HepG2 (cell line): ENCODE data around the gene FUT8. TPM values are rescaled to one million over a fixed set of nuclear protein-coding genes. Genes with fewer than 3 reads are reported as not detected.

Source experiments
- ATAC-seq: fragments of 200-7000 bp; cut with Tn5 transposase; 3 replicates; pipeline ENCODE4 v1.9.1; 2020; ENCODE audit warnings: mild to moderate bottlenecking, moderate library complexity
- BruUV-seq: library from RNA; stranded (reverse); fragments of 400-500 nt; replicated peaks from 2 replicates; lab custom pipeline; 2021; lab: Mats Ljungman, UMichigan
- CTCF ChIA-PET: fragments of 300-600 bp; formaldehyde crosslinking; extraction: SDS; loops from one replicate; lab custom pipeline; 2021; ENCODE audit warnings: low total read pairs, inconsistent platforms, low intra/inter-chr PET ratio; lab: Yijun Ruan, JAX
- POLR2A ChIA-PET: fragments of 350-600 bp; sonication (Branson Sonifier 250); formaldehyde crosslinking; loops from one replicate; lab custom pipeline; 2020; ENCODE audit warnings: antibody characterized with exemption, inconsistent platforms; lab: Yijun Ruan, JAX
- DNase-seq: peaks from one replicate; pipeline ENCODE4 v3.0.0-alpha.2; 2015; ENCODE audit warnings: low spot score
- FAIRE-seq: peaks from 3 replicates; lab custom pipeline; 2011; peaks lifted over from hg19 to GRCh38; lab: Jason Lieb, UNC
- H2AFZ ChIP-seq: one replicate; pipeline ENCODE4 v1.6.1; 2011; ENCODE audit warnings: low read length, inconsistent platforms
- H3K27ac ChIP-seq: fragments of 300-600 bp; 3 replicates; pipeline ENCODE4 v1.8.0; 2011; ENCODE audit warnings: mixed run types, mild to moderate bottlenecking, mixed read lengths, low read length, inconsistent platforms; ENCODE audit not compliant: insufficient read depth; ENCODE audit errors: extremely low read length
- H3K27me3 ChIP-seq, 2 experiments: fragments of 200-600 bp in 1 of 2; 2 replicates in 1 of 2; 3 replicates in 1 of 2; pipeline versions ENCODE4 v1.6.0 to v1.8.0; 2011; ENCODE audit warnings: low read length in 2 of 2, mild to moderate bottlenecking in 2 of 2, moderate library complexity in 2 of 2, inconsistent platforms in 1 of 2; ENCODE audit not compliant: insufficient read depth in 2 of 2, control insufficient read depth in 1 of 2
- H3K36me3 ChIP-seq, 2 experiments: fragments of 200-600 bp in 1 of 2; replicated peaks in 1 of 2; 2 replicates in 1 of 2; 3 replicates in 1 of 2; pipeline versions ENCODE4 v1.5.1 to v1.8.0; 2011; ENCODE audit warnings: low read length in 2 of 2, inconsistent platforms in 1 of 2; ENCODE audit not compliant: insufficient read depth in 2 of 2, control insufficient read depth in 1 of 2
- H3K4me1 ChIP-seq: 2 replicates; pipeline ENCODE4 v1.5.1; 2012; ENCODE audit warnings: low read length, inconsistent platforms; ENCODE audit not compliant: insufficient read depth
- H3K4me2 ChIP-seq: 2 replicates; pipeline ENCODE4 v1.6.0; 2011; ENCODE audit warnings: low read depth, low read length, inconsistent platforms
- H3K4me3 ChIP-seq, 3 experiments: fragments of 200-600 bp in 1 of 3; sonication (generic), shearing (Covaris generic) in 1 of 3; replicated peaks in 1 of 3; 2 replicates each; pipeline ENCODE4 v1.5.1; 2011 to 2016; ENCODE audit warnings: low read length in 3 of 3, inconsistent platforms in 2 of 3, low read depth in 2 of 3, mild to moderate bottlenecking in 2 of 3, control low read depth in 1 of 3, mixed read lengths in 1 of 3; ENCODE audit not compliant: insufficient read depth in 1 of 3
- H3K79me2 ChIP-seq: one replicate; pipeline ENCODE4 v1.6.1; 2011; ENCODE audit warnings: low read length, inconsistent platforms; ENCODE audit not compliant: insufficient read depth
- H3K9ac ChIP-seq: 2 replicates; pipeline ENCODE4 v1.6.0; 2011; ENCODE audit warnings: mild to moderate bottlenecking, low read depth, low read length, inconsistent platforms; ENCODE audit not compliant: insufficient read depth
- H3K9me3 ChIP-seq: 2 replicates; pipeline ENCODE4 v1.5.1; 2012; ENCODE audit warnings: mild to moderate bottlenecking, low read length
- H4K20me1 ChIP-seq: 2 replicates; pipeline ENCODE4 v1.6.0; 2011; ENCODE audit warnings: inconsistent platforms, mild to moderate bottlenecking, low read length, moderate library complexity; ENCODE audit not compliant: insufficient read depth
- CHD4 ChIP-seq: fragments of 200-600 bp; sonication (generic); IDR thresholded peaks from 2 replicates; pipeline ENCODE4 v1.7.0; 2017; ENCODE audit warnings: mild to moderate bottlenecking, low read length, borderline replicate concordance
- ELF4 ChIP-seq: sonication (generic); formaldehyde crosslinking; IDR thresholded peaks from 2 replicates; pipeline ENCODE4 v1.5.0; 2020; ENCODE audit warnings: missing genetic modification reagents, mild to moderate bottlenecking, moderate library complexity, borderline replicate concordance
- FOXA1 ChIP-seq, 2 experiments: fragments of 450-650 bp in 1 of 2; sonication (generic) in 1 of 2; formaldehyde crosslinking in 1 of 2; IDR thresholded peaks; 2 replicates each; pipeline versions ENCODE4 v1.4.0 to v1.6.1; 2016 to 2020; ENCODE audit warnings: missing genetic modification reagents in 1 of 2
- GATA4 ChIP-seq: sonication (generic); IDR thresholded peaks from 2 replicates; pipeline ENCODE4 v1.6.1; 2016; ENCODE audit warnings: antibody characterized with exemption, low read depth, borderline replicate concordance
- HNRNPUL1 ChIP-seq: fragments of 200-400 bp; formaldehyde crosslinking; IDR thresholded peaks from 2 replicates; pipeline ENCODE4 v1.6.1; 2017; ENCODE audit warnings: low read depth, mild to moderate bottlenecking, low read length, moderate library complexity
- JARID2 ChIP-seq: sonication (generic); formaldehyde crosslinking; IDR thresholded peaks from 2 replicates; pipeline ENCODE4 v1.8.1; 2023; ENCODE audit warnings: missing genetic modification reagents, inconsistent platforms; ENCODE audit not compliant: insufficient replicate concordance
- NFYC ChIP-seq: IDR thresholded peaks from 2 replicates; pipeline ENCODE4 v1.6.1; 2016; ENCODE audit warnings: missing genetic modification reagents, missing compliant biosample characterization
- SCMH1 ChIP-seq: sonication (generic); formaldehyde crosslinking; IDR thresholded peaks from 2 replicates; pipeline ENCODE4 v1.9.0; 2021; ENCODE audit warnings: missing genetic modification reagents, mild to moderate bottlenecking, borderline replicate concordance
- SIX1 ChIP-seq: sonication (generic); formaldehyde crosslinking; IDR thresholded peaks from 2 replicates; pipeline ENCODE4 v1.4.0; 2020; ENCODE audit warnings: missing genetic modification reagents, borderline replicate concordance
- THAP11 ChIP-seq: IDR thresholded peaks from 2 replicates; pipeline ENCODE4 v1.6.1; 2016; ENCODE audit warnings: missing biosample characterization, missing genetic modification reagents
- ZC3H13 ChIP-seq: sonication (generic); formaldehyde crosslinking; IDR thresholded peaks from 2 replicates; pipeline ENCODE4 v1.8.1; 2023; ENCODE audit warnings: mild to moderate bottlenecking, missing genetic modification reagents, moderate library complexity
- ZEB1 ChIP-seq: IDR thresholded peaks from 2 replicates; pipeline ENCODE4 v1.6.1; 2012; ENCODE audit warnings: mild to moderate bottlenecking, low read depth, inconsistent platforms; ENCODE audit not compliant: insufficient replicate concordance
- ZFP1 ChIP-seq: IDR thresholded peaks from 2 replicates; pipeline ENCODE4 v1.6.1; 2016
- ZNF30 ChIP-seq: sonication (generic); formaldehyde crosslinking; IDR thresholded peaks from 2 replicates; pipeline ENCODE4 v1.5.0; 2020; ENCODE audit warnings: mild to moderate bottlenecking, missing genetic modification reagents
- ZNF33A ChIP-seq: sonication (generic); formaldehyde crosslinking; IDR thresholded peaks from 2 replicates; pipeline ENCODE4 v1.5.1; 2020; ENCODE audit warnings: missing genetic modification reagents, mild to moderate bottlenecking, moderate library complexity, borderline replicate concordance
- ZNF546 ChIP-seq: sonication (generic); formaldehyde crosslinking; conservative IDR thresholded peaks from 2 replicates; pipeline ENCODE4 v1.8.1; 2023; ENCODE audit warnings: mild to moderate bottlenecking, missing genetic modification reagents
- ZZZ3 ChIP-seq: sonication (generic); formaldehyde crosslinking; IDR thresholded peaks from 2 replicates; pipeline ENCODE4 v1.4.0; 2020; ENCODE audit warnings: missing genetic modification reagents, mild to moderate bottlenecking, borderline replicate concordance
- WGBS: methylation state at CpG from one replicate; pipeline ENCODE4 v1.1.6; 2017; ENCODE audit warnings: low lambda C conversion rate; 5-methylcytosine and 5-hydroxymethylcytosine counted together
- in situ Hi-C: cut with HindIII; loops from 2 replicates; pipeline ENCODE4 v1.10.0; 2017; ENCODE audit warnings: low pct_unique_long_range_greater_than_20kb; ENCODE audit not compliant: extremely low pct_ligation_motif_present
- intact Hi-C: fragments of 100-400 bp; cut with micrococcal nuclease; formaldehyde crosslinking; loops from one replicate; pipeline ENCODE4 v1.10.0; 2022; ENCODE audit not compliant: unreplicated experiment
- polyA plus RNA-seq, 8 experiments: library from polyadenylated mRNA; depleted of rRNA in 3 of 8; stranded (reverse) in 7 of 8; unstranded in 1 of 8; fragments of >200 nt; fragmentation: Illumina TruSeq in 4 of 8; extraction: Trizol in 4 of 8; gene quantifications; 2 replicates each; pipeline versions ENCODE4 v1.2.1 to v1.2.3, GENCODE V29; 2011 to 2016; ENCODE audit warnings: low read depth in 4 of 8, missing spikeins in 1 of 8, mixed read lengths in 1 of 8; ENCODE audit not compliant: insufficient read depth in 1 of 8
- total RNA-seq, 5 experiments: library from RNA; depleted of rRNA; stranded (reverse); fragments of >200 nt; fragmentation: Illumina TruSeq; extraction: Trizol; gene quantifications; 2 replicates each; pipeline ENCODE4 v1.2.3, GENCODE V29; 2016; ENCODE audit warnings: low read depth in 1 of 5
- TF ChIP-seq, protein P1 (sequence below): sonication (generic); formaldehyde crosslinking; IDR thresholded peaks from 2 replicates; pipeline ENCODE4 v1.5.0; 2020; ENCODE audit warnings: missing genetic modification reagents, mild to moderate bottlenecking, borderline replicate concordance
- TF ChIP-seq, protein P2 (sequence below): sonication (generic); formaldehyde crosslinking; conservative IDR thresholded peaks from 2 replicates; pipeline ENCODE4 v1.4.0; 2020; ENCODE audit warnings: missing genetic modification reagents

FUT8 gene
- total and polyA plus RNA-seq, 2 of the 13 experiments (the other 11 are each of a cell fraction or from before 2014, with no cell fraction given): 9.3 to 17.5 TPM

DNA sequence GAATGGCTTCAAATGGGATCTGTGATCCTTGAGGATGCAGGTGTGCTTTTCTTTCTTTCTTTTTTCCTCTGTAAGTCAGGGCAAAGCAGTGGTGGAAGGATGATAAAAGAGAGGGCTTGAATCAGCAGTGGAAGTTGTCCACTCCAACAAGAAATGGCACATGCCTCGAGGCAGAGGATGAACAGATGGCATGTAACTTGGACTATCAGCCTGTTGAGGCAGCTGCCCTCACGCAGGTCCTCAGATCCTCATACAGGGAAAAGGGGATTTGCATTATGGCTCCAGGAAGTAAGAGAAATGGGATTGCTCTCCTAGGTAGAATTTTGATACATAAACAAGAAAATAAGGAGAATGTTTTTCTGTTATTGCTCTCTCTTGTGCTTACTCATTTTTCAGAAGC, 368.0 kb downstream of the FUT8 start:
- DNase-seq (no peak), ATAC-seq (no peak), FAIRE-seq (no peak)
- H3K9me3 ChIP-seq: no peaks in the 10 kb centered on the region
- intact Hi-C loops: no loop called here
- H3K27ac ChIP-seq: no peak overlapping the region
- ChIA-PET CTCF (no interaction called here), POLR2A (no interaction called here)
- H3K9ac ChIP-seq: no peak overlapping the region
- 3% methylated on average over 2 of the region's 2 CpGs for WGBS
- H3K27me3 ChIP-seq: no peaks in the 10 kb centered on the region
- no peaks in the 10 kb centered on the region for H3K4me1 ChIP-seq
- H2AFZ ChIP-seq: no peak overlapping the region
- BruUV-seq: no TSS peak
- no peaks in the 10 kb centered on the region for H3K36me3 ChIP-seq
- no peak overlapping the region for H3K4me3 ChIP-seq
- no peak overlapping the region for H3K4me2 ChIP-seq
- in situ Hi-C loops: no loop called here
- TF ChIP-seq JARID2 (CRISPR knock-in tag) (no peak), SCMH1 (CRISPR knock-in tag) (no peak), SIX1 (no peak), ZNF546 (no peak), CHD4 (no peak), ZEB1 (no peak), GATA4 (no peak), FOXA1 (IDR thresholded peaks at IDR 0.05) (no peak), FOXA1 (CRISPR knock-in tag; IDR thresholded peaks at IDR 0.05) (no peak), ZC3H13 (no peak), ZFP1 (CRISPR knock-in tag) (no peak), ZNF33A (CRISPR knock-in tag) (no peak), ELF4 (CRISPR knock-in tag) (no peak), THAP11 (CRISPR knock-in tag) (no peak), ZNF30 (CRISPR knock-in tag) (no peak), ZZZ3 (CRISPR knock-in tag) (no peak), HNRNPUL1 (no peak), NFYC (CRISPR knock-in tag) (no peak)
- TF ChIP-seq, protein P1, sequence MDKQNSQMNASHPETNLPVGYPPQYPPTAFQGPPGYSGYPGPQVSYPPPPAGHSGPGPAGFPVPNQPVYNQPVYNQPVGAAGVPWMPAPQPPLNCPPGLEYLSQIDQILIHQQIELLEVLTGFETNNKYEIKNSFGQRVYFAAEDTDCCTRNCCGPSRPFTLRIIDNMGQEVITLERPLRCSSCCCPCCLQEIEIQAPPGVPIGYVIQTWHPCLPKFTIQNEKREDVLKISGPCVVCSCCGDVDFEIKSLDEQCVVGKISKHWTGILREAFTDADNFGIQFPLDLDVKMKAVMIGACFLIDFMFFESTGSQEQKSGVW (CRISPR knock-in tag): no peak
- TF ChIP-seq, protein P2, sequence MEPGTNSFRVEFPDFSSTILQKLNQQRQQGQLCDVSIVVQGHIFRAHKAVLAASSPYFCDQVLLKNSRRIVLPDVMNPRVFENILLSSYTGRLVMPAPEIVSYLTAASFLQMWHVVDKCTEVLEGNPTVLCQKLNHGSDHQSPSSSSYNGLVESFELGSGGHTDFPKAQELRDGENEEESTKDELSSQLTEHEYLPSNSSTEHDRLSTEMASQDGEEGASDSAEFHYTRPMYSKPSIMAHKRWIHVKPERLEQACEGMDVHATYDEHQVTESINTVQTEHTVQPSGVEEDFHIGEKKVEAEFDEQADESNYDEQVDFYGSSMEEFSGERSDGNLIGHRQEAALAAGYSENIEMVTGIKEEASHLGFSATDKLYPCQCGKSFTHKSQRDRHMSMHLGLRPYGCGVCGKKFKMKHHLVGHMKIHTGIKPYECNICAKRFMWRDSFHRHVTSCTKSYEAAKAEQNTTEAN (CRISPR knock-in tag): no peak
- no peaks in the 10 kb centered on the region for H4K20me1 ChIP-seq
- H3K79me2 ChIP-seq: no peaks in the 10 kb centered on the region
